SK-N-SH treated with all-trans-retinoic acid at 6 μM for 48 hours (cell line): ENCODE data around the gene GRAMD4.

Experiments used
- ARNTL ChIP-seq: fragments of 450-650 bp; formaldehyde crosslinking; IDR thresholded peaks from 2 replicates; pipeline ENCODE4 v1.5.0; 2020; ENCODE audit warnings: low read depth, mild to moderate bottlenecking, moderate library complexity, borderline replicate concordance
- CREB5 ChIP-seq: fragments of 250-450 bp; sonication (Bioruptor Pico); IDR thresholded peaks from 2 replicates; pipeline ENCODE4 v1.5.1; 2020; ENCODE audit warnings: low read depth, mild to moderate bottlenecking, moderate library complexity
- CSRNP3 ChIP-seq: fragments of 250-450 bp; sonication (Bioruptor Pico); IDR thresholded peaks from 2 replicates; pipeline ENCODE4 v1.5.1; 2021; ENCODE audit warnings: mild to moderate bottlenecking, moderate library complexity
- PATZ1 ChIP-seq: fragments of 250-450 bp; sonication (Bioruptor Pico); IDR thresholded peaks from 2 replicates; pipeline ENCODE4 v1.8.0; 2020; ENCODE audit warnings: mild to moderate bottlenecking, moderate library complexity, borderline replicate concordance
- PPARA ChIP-seq: fragments of 250-450 bp; sonication (Bioruptor Pico); IDR thresholded peaks from 2 replicates; pipeline ENCODE4 v1.5.0; 2020; ENCODE audit warnings: mild to moderate bottlenecking, borderline replicate concordance
- RARB ChIP-seq: fragments of 250-450 bp; sonication (Bioruptor Pico); IDR thresholded peaks from 2 replicates; pipeline ENCODE4 v1.8.0; 2021; ENCODE audit warnings: mild to moderate bottlenecking, moderate library complexity
- SNAI2 ChIP-seq: fragments of 250-450 bp; sonication (Bioruptor Pico); IDR thresholded peaks from 2 replicates; pipeline ENCODE4 v1.5.0; 2020; ENCODE audit warnings: mild to moderate bottlenecking, moderate library complexity
- TOX ChIP-seq: fragments of 250-450 bp; sonication (Bioruptor Pico); IDR thresholded peaks from 2 replicates; pipeline ENCODE4 v1.8.0; 2021; ENCODE audit warnings: mild to moderate bottlenecking, moderate library complexity, borderline replicate concordance
- TSHZ2 ChIP-seq: fragments of 250-450 bp; sonication (Bioruptor Pico); IDR thresholded peaks from 2 replicates; pipeline ENCODE4 v1.5.0; 2020; ENCODE audit warnings: mild to moderate bottlenecking, moderate library complexity
- ZFP30 ChIP-seq: fragments of 450-650 bp; formaldehyde crosslinking; IDR thresholded peaks from 2 replicates; pipeline ENCODE4 v1.5.0; 2022; ENCODE audit warnings: mild to moderate bottlenecking, moderate library complexity
- ZNF565 ChIP-seq: fragments of 450-650 bp; formaldehyde crosslinking; conservative IDR thresholded peaks from 2 replicates; pipeline ENCODE4 v1.5.0; 2020; ENCODE audit warnings: low read depth, mild to moderate bottlenecking, moderate library complexity

GRCh38 chr22:46610356-46610755, 9.8 kb upstream of the GRAMD4 start:
- TF ChIP-seq TSHZ2 (CRISPR knock-in tag) (no peak), ARNTL (CRISPR knock-in tag) (no peak), RARB (CRISPR knock-in tag) (no peak), CREB5 (CRISPR knock-in tag) (no peak), SNAI2 (CRISPR knock-in tag) (no peak), ZNF565 (CRISPR knock-in tag) (no peak), CSRNP3 (CRISPR knock-in tag) (no peak), ZFP30 (no peak), PATZ1 (no peak), PPARA (CRISPR knock-in tag) (no peak), TOX (CRISPR knock-in tag) (no peak)
